Peyer's patch (tissue), 4 donors: ENCODE measurements around the gene PDCD1.

ENCODE experiments used
- CTCF ChIP-seq, 6 experiments: fragments of 450-650 bp in 4 of 6; fragments of 200-600 bp in 2 of 6; sonication (generic) in 1 of 6; IDR thresholded peaks; one replicate each; pipeline ENCODE4 v1.5.1; 2017 to 2019; ENCODE audit warnings: antibody characterized with exemption in 6 of 6, mild to moderate bottlenecking in 3 of 6, moderate library complexity in 1 of 6
- POLR2A ChIP-seq, 2 donors: fragments of 450-650 bp; IDR thresholded peaks; one replicate each; pipeline ENCODE4 v1.5.1; 2017; ENCODE audit warnings: antibody characterized with exemption in 2 of 2, mild to moderate bottlenecking in 2 of 2, moderate library complexity in 2 of 2

GRCh38 chr2:241820625-241821384 lies 37.9 kb downstream of the PDCD1 start:
- no peak for TF ChIP-seq CTCF (IDR thresholded peaks at IDR 0.05)
- no peak for TF ChIP-seq POLR2A (IDR thresholded peaks at IDR 0.05)
